ENCODE data around the gene NTM.

DNA sequence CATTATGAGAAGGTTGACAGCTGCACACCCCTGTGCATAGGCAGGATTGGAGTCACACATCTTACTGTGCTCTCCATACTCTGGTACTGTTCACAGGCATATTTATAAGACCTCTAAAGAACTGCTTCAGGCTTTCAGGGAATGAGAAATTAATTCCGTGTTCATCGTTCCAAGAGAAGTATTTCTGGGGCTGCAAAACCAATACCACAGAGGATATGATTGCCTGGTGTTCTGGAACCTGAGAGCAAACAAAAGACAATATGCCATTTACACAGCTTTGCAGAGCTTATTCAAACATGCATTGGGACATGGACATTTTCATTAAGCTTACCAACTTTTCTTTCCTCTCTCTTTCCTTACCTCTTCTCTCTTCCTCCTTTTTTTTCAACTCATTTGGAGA lies 388.7 kb downstream of the NTM start:
- no peak for TF ChIP-seq POLR2A (IDR thresholded peaks at IDR 0.05)
- TF ChIP-seq, protein P1, sequence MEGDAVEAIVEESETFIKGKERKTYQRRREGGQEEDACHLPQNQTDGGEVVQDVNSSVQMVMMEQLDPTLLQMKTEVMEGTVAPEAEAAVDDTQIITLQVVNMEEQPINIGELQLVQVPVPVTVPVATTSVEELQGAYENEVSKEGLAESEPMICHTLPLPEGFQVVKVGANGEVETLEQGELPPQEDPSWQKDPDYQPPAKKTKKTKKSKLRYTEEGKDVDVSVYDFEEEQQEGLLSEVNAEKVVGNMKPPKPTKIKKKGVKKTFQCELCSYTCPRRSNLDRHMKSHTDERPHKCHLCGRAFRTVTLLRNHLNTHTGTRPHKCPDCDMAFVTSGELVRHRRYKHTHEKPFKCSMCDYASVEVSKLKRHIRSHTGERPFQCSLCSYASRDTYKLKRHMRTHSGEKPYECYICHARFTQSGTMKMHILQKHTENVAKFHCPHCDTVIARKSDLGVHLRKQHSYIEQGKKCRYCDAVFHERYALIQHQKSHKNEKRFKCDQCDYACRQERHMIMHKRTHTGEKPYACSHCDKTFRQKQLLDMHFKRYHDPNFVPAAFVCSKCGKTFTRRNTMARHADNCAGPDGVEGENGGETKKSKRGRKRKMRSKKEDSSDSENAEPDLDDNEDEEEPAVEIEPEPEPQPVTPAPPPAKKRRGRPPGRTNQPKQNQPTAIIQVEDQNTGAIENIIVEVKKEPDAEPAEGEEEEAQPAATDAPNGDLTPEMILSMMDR (IDR thresholded peaks at IDR 0.05), result no peak
